Measurements from ENCODE around the gene IQCH. TPM values are rescaled to one million over a fixed set of nuclear protein-coding genes. Genes with fewer than 3 reads are reported as not detected.

The IQCH gene
- polyA plus RNA-seq, 1 donor (not counting 4 experiments of a cell fraction or from before 2014, with no cell fraction given) = 2.6 TPM

DNA sequence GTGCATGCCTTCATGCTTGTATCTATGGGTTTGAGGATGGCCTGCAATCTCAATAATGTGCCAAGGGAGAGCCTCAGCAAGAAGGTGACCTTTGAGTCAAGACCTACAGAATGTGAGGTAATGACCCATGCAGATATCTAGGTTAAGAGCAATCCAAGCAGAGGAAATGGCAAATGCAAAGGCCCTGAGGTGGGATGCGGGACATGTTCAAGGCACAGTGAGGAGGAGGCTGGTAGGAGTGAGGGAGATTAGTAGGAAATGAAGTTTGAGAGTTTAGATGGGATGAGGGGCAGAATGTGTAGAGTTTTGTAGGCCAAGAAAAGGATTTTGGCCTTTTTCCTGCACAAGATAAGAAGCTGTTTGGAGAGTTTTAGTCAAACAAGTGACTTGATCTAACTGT is 283.2 kb downstream of the IQCH start:
- Histone ChIP-seq H3K27me3 (ENCODE audit: control insufficient read depth, extremely low read depth, insufficient read depth, low read length) (no peaks in the 10 kb centered on the region), H4K20me1 (ENCODE audit: control insufficient read depth, extremely low read depth, insufficient read depth, low read length) (no peaks in the 10 kb centered on the region), H3K4me1 (ENCODE audit: control insufficient read depth, extremely low read depth, insufficient read depth, low read length) (peaks cover 18% of the 10 kb centered on the region), H3K4me3 (ENCODE audit: control insufficient read depth in 2 of 3, extremely low read depth in 1 of 3, insufficient read depth in 2 of 3, low read depth in 1 of 3, low read length in 3 of 3) (no peak overlapping the region), H3K79me2 (ENCODE audit: control insufficient read depth, insufficient read depth, low read length) (no peaks in the 10 kb centered on the region), H3K9me1 (ENCODE audit: control insufficient read depth, extremely low read depth, insufficient read depth, low read length) (no peaks in the 10 kb centered on the region), H3K4me2 (ENCODE audit: control insufficient read depth, extremely low read depth, insufficient read depth, low read depth, low read length) (no peak overlapping the region), H3K9me3 (ENCODE audit: control insufficient read depth, low read depth, low read length) (no peaks in the 10 kb centered on the region), H3K36me3 (ENCODE audit: control insufficient read depth in 2 of 2, extremely low read depth in 1 of 2, insufficient read depth in 2 of 2, low read length in 2 of 2) (no peaks in the 10 kb centered on the region), H3K27ac (ENCODE audit: control insufficient read depth, insufficient read depth, low read length) (no peak overlapping the region), H3K9ac (ENCODE audit: control insufficient read depth, extremely low read depth, insufficient read depth, low read length) (no peak overlapping the region), H2AFZ (ENCODE audit: control insufficient read depth, low read length) (no peak overlapping the region)
- FAIRE-seq = no peak
- dilution Hi-C loops (cut with MboI; ENCODE audit: extremely low pct_ligation_motif_present, low sequenced_read_pairs) = no loop called here
- DNase-seq (ENCODE audit: low read depth, low spot score) = no peak
- TF ChIP-seq CTCF (optimal IDR thresholded peaks at IDR 0.05 in 1 of 3, IDR thresholded peaks at IDR 0.05 in 1 of 3, conservative IDR thresholded peaks at IDR 0.05 in 1 of 3; ENCODE audit: extremely low read depth in 1 of 3, insufficient read depth in 2 of 3, low read length in 3 of 3) = no peak
- TF ChIP-seq EZH2 (IDR thresholded peaks at IDR 0.05; ENCODE audit: low read length) = no peak

GRCh38 chr15:67542420-67543347 is 288.1 kb downstream of the IQCH start, which contains the start of gene MAP2K5:
MAP2K5 (plus strand) TSS chr15:67542703; CDS start chr15:67543336, 633 bp downstream.
- Histone ChIP-seq H3K27ac (ENCODE audit: control insufficient read depth, insufficient read depth, low read length) (peak within 1 kb of the TSS; percentile 83), H2AFZ (ENCODE audit: control insufficient read depth, low read length) (peak within 1 kb of the TSS; percentile 91)
- FAIRE-seq = no peak

More at GRCh38 chr15:67542420-67543347, 288.1 kb downstream of the IQCH start, which contains the start of gene MAP2K5:
- Histone ChIP-seq H3K9me1 (ENCODE audit: control insufficient read depth, extremely low read depth, insufficient read depth, low read length) (peaks cover 2% of the 10 kb centered on the region), H3K79me2 (ENCODE audit: control insufficient read depth, insufficient read depth, low read length) (peaks cover 5% of the 10 kb centered on the region), H3K4me2 (ENCODE audit: control insufficient read depth, extremely low read depth, insufficient read depth, low read depth, low read length) (peak within 1 kb of the TSS; percentile 97), H3K27me3 (ENCODE audit: control insufficient read depth, extremely low read depth, insufficient read depth, low read length) (no peaks in the 10 kb centered on the region), H3K4me1 (ENCODE audit: control insufficient read depth, extremely low read depth, insufficient read depth, low read length) (peaks cover 24% of the 10 kb centered on the region), H3K9me3 (ENCODE audit: control insufficient read depth, low read depth, low read length) (no peaks in the 10 kb centered on the region), H4K20me1 (ENCODE audit: control insufficient read depth, extremely low read depth, insufficient read depth, low read length) (no peaks in the 10 kb centered on the region), H3K36me3 (ENCODE audit: control insufficient read depth in 2 of 2, extremely low read depth in 1 of 2, insufficient read depth in 2 of 2, low read length in 2 of 2) (peaks cover 0 to 2% of the 10 kb centered on the region in 2 experiments), H3K4me3 (ENCODE audit: control insufficient read depth in 2 of 3, extremely low read depth in 1 of 3, insufficient read depth in 2 of 3, low read depth in 1 of 3, low read length in 3 of 3) (peak within 1 kb of the TSS; percentile 57 to 82 (median 76)), H3K9ac (ENCODE audit: control insufficient read depth, extremely low read depth, insufficient read depth, low read length) (peak within 1 kb of the TSS; percentile 87)
- dilution Hi-C loops (cut with MboI; ENCODE audit: extremely low pct_ligation_motif_present, low sequenced_read_pairs) = no loop called here
- TF ChIP-seq CTCF (optimal IDR thresholded peaks at IDR 0.05 in 1 of 3, IDR thresholded peaks at IDR 0.05 in 1 of 3, conservative IDR thresholded peaks at IDR 0.05 in 1 of 3; ENCODE audit: extremely low read depth in 1 of 3, insufficient read depth in 2 of 3, low read length in 3 of 3) (no peak), EZH2 (IDR thresholded peaks at IDR 0.05; ENCODE audit: low read length) (no peak)
- no peak for DNase-seq (ENCODE audit: low read depth, low spot score)
